ENCODE results near the gene PTPRO. TPM values are rescaled to one million over a fixed set of nuclear protein-coding genes. Genes with fewer than 3 reads are reported as not detected.

The PTPRO gene
- total and polyA plus RNA-seq, 4 donors: 0.31 to 3.3 (median 1.1) TPM

DNA sequence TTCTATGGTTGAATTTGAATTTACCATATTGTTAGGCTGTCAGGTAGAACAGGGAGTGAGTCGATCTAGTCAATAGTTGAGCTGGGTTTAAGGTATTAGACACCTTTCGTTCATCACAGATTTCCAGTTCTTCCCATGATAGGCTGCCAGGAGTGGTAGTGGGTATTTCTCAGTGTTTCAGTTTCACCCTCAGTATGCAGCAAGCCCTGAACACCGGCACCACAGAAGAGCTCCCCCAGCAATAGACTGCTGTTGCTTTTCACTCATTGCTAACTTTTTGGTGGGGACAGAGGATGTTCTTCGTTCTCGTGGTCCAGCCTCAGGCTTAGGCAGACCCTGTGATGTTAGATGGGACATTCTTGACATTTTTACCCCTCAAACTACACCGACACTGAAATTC lies 164.6 kb downstream of the PTPRO start:
- H3K9me3 ChIP-seq (ENCODE audit: control insufficient read depth in 4 of 4, low read length in 3 of 4): no peaks in the 10 kb centered on the region
- TF ChIP-seq HNF4A (conservative IDR thresholded peaks at IDR 0.05) (no peak), NR2F2 (IDR thresholded peaks at IDR 0.05) (no peak), HNF4G (IDR thresholded peaks at IDR 0.05) (no peak), EGR1 (IDR thresholded peaks at IDR 0.05; ENCODE audit: low read depth in 2 of 2) (no peak), JUND (IDR thresholded peaks at IDR 0.05) (no peak)
- no peak for DNase-seq (ENCODE audit: low spot score)
- H3K27me3 ChIP-seq (ENCODE audit: control insufficient read depth in 4 of 4, insufficient read depth in 4 of 4, low read length in 3 of 4): peaks cover 0 to 4% (median 0%) of the 10 kb centered on the region in 4 donors
- no peak overlapping the region for H3K4me3 ChIP-seq (ENCODE audit: low read depth in 1 of 3, low read length in 3 of 3)
- H3K9ac ChIP-seq (ENCODE audit: low read depth in 1 of 2, low read length in 2 of 2): no peak overlapping the region
- 79% methylated on average over 6 of the region's 6 CpGs for WGBS
- peaks cover 0 to 2% (median 0%) of the 10 kb centered on the region in 4 donors for H3K4me1 ChIP-seq (ENCODE audit: control insufficient read depth in 4 of 4, insufficient read depth in 4 of 4, low read length in 3 of 4)
- H3K27ac ChIP-seq (ENCODE audit: low read depth in 1 of 2, low read length in 2 of 2): no peak overlapping the region
- H3K36me3 ChIP-seq (ENCODE audit: control insufficient read depth in 4 of 4, insufficient read depth in 3 of 4, low read depth in 1 of 4, low read length in 3 of 4): no peaks in the 10 kb centered on the region

DNA sequence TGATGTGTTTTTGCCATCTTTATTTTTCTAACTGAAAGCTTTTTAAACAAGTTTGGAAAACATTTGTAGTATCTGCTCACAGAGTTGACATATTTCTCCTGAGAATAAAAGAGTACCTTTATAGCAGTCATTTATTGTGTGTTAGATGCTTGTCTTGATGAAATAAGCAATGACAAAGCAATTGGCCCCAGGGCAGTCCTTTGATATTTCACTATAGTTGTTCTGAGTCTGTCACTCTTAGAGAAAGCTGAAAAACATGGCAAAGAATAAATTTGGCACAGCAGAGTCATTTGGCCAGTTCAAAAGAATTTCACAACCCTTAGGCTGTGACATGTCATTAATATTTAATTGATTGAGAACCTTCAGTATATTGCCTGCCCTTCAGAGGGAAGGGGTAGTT lies 166.2 kb downstream of the PTPRO start:
- no peak for DNase-seq (ENCODE audit: low spot score)
- Histone ChIP-seq H3K27me3 (ENCODE audit: control insufficient read depth in 4 of 4, insufficient read depth in 4 of 4, low read length in 3 of 4) (peaks cover 0 to 4% (median 0%) of the 10 kb centered on the region in 4 donors), H3K4me3 (ENCODE audit: low read depth in 1 of 3, low read length in 3 of 3) (no peak overlapping the region)

More for the DNA sequence above, 166.2 kb downstream of the PTPRO start:
- Histone ChIP-seq H3K9ac (ENCODE audit: low read depth in 1 of 2, low read length in 2 of 2) (no peak overlapping the region), H3K4me1 (ENCODE audit: control insufficient read depth in 4 of 4, insufficient read depth in 4 of 4, low read length in 3 of 4) (peaks cover 0 to 2% (median 0%) of the 10 kb centered on the region in 4 donors), H3K9me3 (ENCODE audit: control insufficient read depth in 4 of 4, low read length in 3 of 4) (peaks cover 0 to 3% (median 0%) of the 10 kb centered on the region in 4 donors), H3K36me3 (ENCODE audit: control insufficient read depth in 4 of 4, insufficient read depth in 3 of 4, low read depth in 1 of 4, low read length in 3 of 4) (no peaks in the 10 kb centered on the region), H3K27ac (ENCODE audit: low read depth in 1 of 2, low read length in 2 of 2) (no peak overlapping the region)
- TF ChIP-seq, protein P1, sequence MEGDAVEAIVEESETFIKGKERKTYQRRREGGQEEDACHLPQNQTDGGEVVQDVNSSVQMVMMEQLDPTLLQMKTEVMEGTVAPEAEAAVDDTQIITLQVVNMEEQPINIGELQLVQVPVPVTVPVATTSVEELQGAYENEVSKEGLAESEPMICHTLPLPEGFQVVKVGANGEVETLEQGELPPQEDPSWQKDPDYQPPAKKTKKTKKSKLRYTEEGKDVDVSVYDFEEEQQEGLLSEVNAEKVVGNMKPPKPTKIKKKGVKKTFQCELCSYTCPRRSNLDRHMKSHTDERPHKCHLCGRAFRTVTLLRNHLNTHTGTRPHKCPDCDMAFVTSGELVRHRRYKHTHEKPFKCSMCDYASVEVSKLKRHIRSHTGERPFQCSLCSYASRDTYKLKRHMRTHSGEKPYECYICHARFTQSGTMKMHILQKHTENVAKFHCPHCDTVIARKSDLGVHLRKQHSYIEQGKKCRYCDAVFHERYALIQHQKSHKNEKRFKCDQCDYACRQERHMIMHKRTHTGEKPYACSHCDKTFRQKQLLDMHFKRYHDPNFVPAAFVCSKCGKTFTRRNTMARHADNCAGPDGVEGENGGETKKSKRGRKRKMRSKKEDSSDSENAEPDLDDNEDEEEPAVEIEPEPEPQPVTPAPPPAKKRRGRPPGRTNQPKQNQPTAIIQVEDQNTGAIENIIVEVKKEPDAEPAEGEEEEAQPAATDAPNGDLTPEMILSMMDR (IDR thresholded peaks at IDR 0.05; ENCODE audit: low read depth, low read length, missing input control): no peak
- TF ChIP-seq, protein P2, sequence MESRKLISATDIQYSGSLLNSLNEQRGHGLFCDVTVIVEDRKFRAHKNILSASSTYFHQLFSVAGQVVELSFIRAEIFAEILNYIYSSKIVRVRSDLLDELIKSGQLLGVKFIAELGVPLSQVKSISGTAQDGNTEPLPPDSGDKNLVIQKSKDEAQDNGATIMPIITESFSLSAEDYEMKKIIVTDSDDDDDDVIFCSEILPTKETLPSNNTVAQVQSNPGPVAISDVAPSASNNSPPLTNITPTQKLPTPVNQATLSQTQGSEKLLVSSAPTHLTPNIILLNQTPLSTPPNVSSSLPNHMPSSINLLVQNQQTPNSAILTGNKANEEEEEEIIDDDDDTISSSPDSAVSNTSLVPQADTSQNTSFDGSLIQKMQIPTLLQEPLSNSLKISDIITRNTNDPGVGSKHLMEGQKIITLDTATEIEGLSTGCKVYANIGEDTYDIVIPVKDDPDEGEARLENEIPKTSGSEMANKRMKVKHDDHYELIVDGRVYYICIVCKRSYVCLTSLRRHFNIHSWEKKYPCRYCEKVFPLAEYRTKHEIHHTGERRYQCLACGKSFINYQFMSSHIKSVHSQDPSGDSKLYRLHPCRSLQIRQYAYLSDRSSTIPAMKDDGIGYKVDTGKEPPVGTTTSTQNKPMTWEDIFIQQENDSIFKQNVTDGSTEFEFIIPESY (IDR thresholded peaks at IDR 0.05): no peak
- TF ChIP-seq JUND (IDR thresholded peaks at IDR 0.05) (no peak), MAX (IDR thresholded peaks at IDR 0.05) (no peak), FOXA2 (IDR thresholded peaks at IDR 0.05) (no peak), HNF4A (conservative IDR thresholded peaks at IDR 0.05) (no peak), SP1 (IDR thresholded peaks at IDR 0.05) (no peak), TAF1 (conservative IDR thresholded peaks at IDR 0.05) (no peak), RAD21 (IDR thresholded peaks at IDR 0.05) (no peak)
- TF ChIP-seq, protein P3, sequence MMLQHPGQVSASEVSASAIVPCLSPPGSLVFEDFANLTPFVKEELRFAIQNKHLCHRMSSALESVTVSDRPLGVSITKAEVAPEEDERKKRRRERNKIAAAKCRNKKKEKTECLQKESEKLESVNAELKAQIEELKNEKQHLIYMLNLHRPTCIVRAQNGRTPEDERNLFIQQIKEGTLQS (IDR thresholded peaks at IDR 0.05): no peak
- TF ChIP-seq, protein P4, sequence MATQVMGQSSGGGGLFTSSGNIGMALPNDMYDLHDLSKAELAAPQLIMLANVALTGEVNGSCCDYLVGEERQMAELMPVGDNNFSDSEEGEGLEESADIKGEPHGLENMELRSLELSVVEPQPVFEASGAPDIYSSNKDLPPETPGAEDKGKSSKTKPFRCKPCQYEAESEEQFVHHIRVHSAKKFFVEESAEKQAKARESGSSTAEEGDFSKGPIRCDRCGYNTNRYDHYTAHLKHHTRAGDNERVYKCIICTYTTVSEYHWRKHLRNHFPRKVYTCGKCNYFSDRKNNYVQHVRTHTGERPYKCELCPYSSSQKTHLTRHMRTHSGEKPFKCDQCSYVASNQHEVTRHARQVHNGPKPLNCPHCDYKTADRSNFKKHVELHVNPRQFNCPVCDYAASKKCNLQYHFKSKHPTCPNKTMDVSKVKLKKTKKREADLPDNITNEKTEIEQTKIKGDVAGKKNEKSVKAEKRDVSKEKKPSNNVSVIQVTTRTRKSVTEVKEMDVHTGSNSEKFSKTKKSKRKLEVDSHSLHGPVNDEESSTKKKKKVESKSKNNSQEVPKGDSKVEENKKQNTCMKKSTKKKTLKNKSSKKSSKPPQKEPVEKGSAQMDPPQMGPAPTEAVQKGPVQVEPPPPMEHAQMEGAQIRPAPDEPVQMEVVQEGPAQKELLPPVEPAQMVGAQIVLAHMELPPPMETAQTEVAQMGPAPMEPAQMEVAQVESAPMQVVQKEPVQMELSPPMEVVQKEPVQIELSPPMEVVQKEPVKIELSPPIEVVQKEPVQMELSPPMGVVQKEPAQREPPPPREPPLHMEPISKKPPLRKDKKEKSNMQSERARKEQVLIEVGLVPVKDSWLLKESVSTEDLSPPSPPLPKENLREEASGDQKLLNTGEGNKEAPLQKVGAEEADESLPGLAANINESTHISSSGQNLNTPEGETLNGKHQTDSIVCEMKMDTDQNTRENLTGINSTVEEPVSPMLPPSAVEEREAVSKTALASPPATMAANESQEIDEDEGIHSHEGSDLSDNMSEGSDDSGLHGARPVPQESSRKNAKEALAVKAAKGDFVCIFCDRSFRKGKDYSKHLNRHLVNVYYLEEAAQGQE (IDR thresholded peaks at IDR 0.05): no peak

Measured in liver (tissue), 9 donors.